Ovary (tissue), 9 donors: ENCODE measurements around the gene AGPS. TPM values are rescaled to one million over a fixed set of nuclear protein-coding genes. Genes with fewer than 3 reads are reported as not detected.

Source experiments
- DNase-seq, 5 donors: peaks; one replicate each; pipeline ENCODE4 v3.0.0-alpha.2; 2019 to 2020
- H3K27ac ChIP-seq, 2 donors: fragments of 200-600 bp; one replicate each; pipeline versions ENCODE4 v1.5.1 to v1.8.0; 2019 to 2022
- H3K27me3 ChIP-seq: fragments of 200-600 bp; one replicate; pipeline ENCODE4 v1.8.0; 2022
- H3K36me3 ChIP-seq: fragments of 200-600 bp; sonication (generic); one replicate; pipeline ENCODE4 v1.5.1; 2019
- H3K4me1 ChIP-seq: one replicate; pipeline ENCODE4 v1.8.1; 2013; ENCODE audit warnings: mild to moderate bottlenecking, moderate library complexity; ENCODE audit not compliant: insufficient read depth
- H3K4me3 ChIP-seq: fragments of 200-600 bp; sonication (generic); one replicate; pipeline ENCODE4 v1.5.1; 2017
- H3K9me3 ChIP-seq, 2 donors: fragments of 200-600 bp in 1 of 2; sonication (generic) in 1 of 2; one replicate each; pipeline versions ENCODE4 v1.5.1 to v1.8.1; 2013 to 2019; ENCODE audit warnings: mild to moderate bottlenecking in 1 of 2, moderate library complexity in 1 of 2
- CTCF ChIP-seq, 3 donors: fragments of 450-650 bp in 2 of 3; fragments of 200-600 bp in 1 of 3; IDR thresholded peaks; one replicate each; pipeline versions ENCODE4 v1.5.1 to v1.8.0; 2016 to 2022; ENCODE audit warnings: antibody characterized with exemption in 3 of 3, mild to moderate bottlenecking in 1 of 3
- EP300 ChIP-seq: sonication (generic); formaldehyde crosslinking; IDR thresholded peaks from one replicate; pipeline ENCODE4 v1.6.1; 2017; ENCODE audit warnings: antibody characterized with exemption
- POLR2A ChIP-seq: fragments of 450-650 bp; IDR thresholded peaks from one replicate; pipeline ENCODE4 v1.6.1; 2017; ENCODE audit warnings: antibody characterized with exemption, mild to moderate bottlenecking, moderate library complexity
- WGBS, 3 donors: extraction: QIAGEN DNeasy Blood & Tissue Kit in 1 of 3; methylation state at CpG; one replicate each; pipeline versions ENCODE4 v1.1.5 to v1.1.7; 2013 to 2017; 5-methylcytosine and 5-hydroxymethylcytosine counted together
- intact Hi-C, 4 donors: fragments of 100-400 bp; cut with DNase I; formaldehyde crosslinking; loops; one replicate each; pipeline versions ENCODE4 v1.11.0 to v1.15.1; 2022 to 2023
- polyA plus RNA-seq, 2 donors: library from polyadenylated mRNA; stranded (reverse); fragments of 200-250 nt in 1 of 2; fragments of 350-450 nt in 1 of 2; fragmentation: Illumina TruSeq in 1 of 2; extraction: RNeasy Lipid Tissue Mini Kit (QIAGEN cat#74804) in 1 of 2; gene quantifications; one replicate each; pipeline ENCODE4 v1.2.3, GENCODE V29; 2013 to 2014
- total RNA-seq, 7 donors: library from RNA; depleted of rRNA in 2 of 7; stranded (reverse); fragments of >200 nt in 2 of 7; fragmentation: NEBNext Ultra II Directional in 3 of 7; extraction: Animal tissue kit (Norgen Biotek cat#: 25700) in 3 of 7; gene quantifications; one replicate each; pipeline versions ENCODE4 v1.1.0 to v1.2.4, GENCODE V29; 2016 to 2023
- donor health status: DM: no; HTN: no; CAD: no; lungs with moderate emphysema.
- donor health status: DM: no; HTN: no; CAD: no.
- donor health status: Bipolar disorder and iron deficiency.
- donor health status: DM: yes; HTN: yes; CAD: no.
- donor health status: DM: no; HTN: no; CAD: no.
- donor health status: DM: yes; HTN: yes; CAD: no.

Gene AGPS
- total and polyA plus RNA-seq, 9 donors, result 5.4 to 31.5 (median 21.3) TPM

GRCh38 chr2:177383935-177384334 lies 8.6 kb upstream of the AGPS start:
- H3K4me1 ChIP-seq, result no peaks in the 10 kb centered on the region
- no peaks in the 10 kb centered on the region for H3K9me3 ChIP-seq
- no peaks in the 10 kb centered on the region for H3K27me3 ChIP-seq
- WGBS, 3 donors, result 50 to 69% (median 67%) methylated on average over 2 of the region's 2 CpGs
- intact Hi-C loops, result no loop called here
- H3K4me3 ChIP-seq, result no peak overlapping the region
- H3K27ac ChIP-seq, result no peak overlapping the region
- TF ChIP-seq CTCF (IDR thresholded peaks at IDR 0.05) (no peak), EP300 (no peak), POLR2A (no peak)
- no peak for DNase-seq
- no peaks in the 10 kb centered on the region for H3K36me3 ChIP-seq

DNA sequence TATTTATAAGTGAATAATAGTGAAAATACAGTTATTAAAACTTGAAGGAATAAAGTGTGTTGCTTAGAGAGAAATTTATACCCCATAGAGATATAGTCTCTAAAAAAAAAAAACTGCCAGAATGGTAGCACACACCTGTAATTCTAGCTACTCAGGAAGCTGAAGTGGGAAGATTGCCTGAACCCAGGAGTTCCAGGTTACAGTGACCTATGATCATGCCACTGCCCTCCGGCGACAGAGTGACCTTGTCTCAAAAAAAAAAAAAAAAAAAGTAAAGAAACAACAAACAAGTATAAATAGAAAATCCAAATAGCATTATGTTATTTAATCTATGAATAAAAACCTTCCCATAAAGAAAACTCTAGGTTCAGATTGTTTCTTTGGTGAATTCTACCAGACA lies 7.4 kb upstream of the AGPS start:
- no peak overlapping the region for H3K4me3 ChIP-seq
- no peaks in the 10 kb centered on the region for H3K4me1 ChIP-seq
- TF ChIP-seq CTCF (IDR thresholded peaks at IDR 0.05), result no peak
- no peak for TF ChIP-seq POLR2A
- TF ChIP-seq EP300, result no peak
- intact Hi-C loops, result no loop called here
- H3K27ac ChIP-seq, result no peak overlapping the region
- DNase-seq, result no peak
- no peaks in the 10 kb centered on the region for H3K9me3 ChIP-seq
- H3K36me3 ChIP-seq, result no peaks in the 10 kb centered on the region
- 80 to 83% (median 83%) methylated on average over 2 of the region's 2 CpGs for WGBS, 3 donors
- no peaks in the 10 kb centered on the region for H3K27me3 ChIP-seq

- peak overlapping the region; percentile 96 for H3K4me3 ChIP-seq
- peak overlapping the region in 1 of 2 donors; percentile 63 for H3K27ac ChIP-seq
- H3K4me1 ChIP-seq, result peaks cover 2% of the 10 kb centered on the region
- no peaks in the 10 kb centered on the region for H3K36me3 ChIP-seq
- no peak for DNase-seq
- intact Hi-C loops, result no loop called here
- no peaks in the 10 kb centered on the region for H3K27me3 ChIP-seq
- 69 to 74% (median 74%) methylated on average over 4 of the region's 4 CpGs for WGBS, 3 donors
- no peaks in the 10 kb centered on the region for H3K9me3 ChIP-seq
- no peak for TF ChIP-seq POLR2A
- no peak for TF ChIP-seq CTCF (IDR thresholded peaks at IDR 0.05)
- TF ChIP-seq EP300, result no peak
Measured at GRCh38 chr2:177391822-177392372, 676 bp upstream of the AGPS start.

- peaks cover 2% of the 10 kb centered on the region for H3K4me1 ChIP-seq
- TF ChIP-seq EP300 (no peak), CTCF (IDR thresholded peaks at IDR 0.05) (no peak), POLR2A (no peak)
- H3K4me3 ChIP-seq, result peak overlapping the region; percentile 96
- peak overlapping the region in 1 of 2 donors; percentile 33 for H3K27ac ChIP-seq
- no peaks in the 10 kb centered on the region for H3K27me3 ChIP-seq
- WGBS, 3 donors, result 2 to 8% (median 2%) methylated on average over 8 of the region's 8 CpGs
- intact Hi-C loops, result no loop called here
- H3K9me3 ChIP-seq, result no peaks in the 10 kb centered on the region
- DNase-seq, result no peak
- H3K36me3 ChIP-seq, result no peaks in the 10 kb centered on the region
Measured at GRCh38 chr2:177393203-177393755, 706 bp downstream of the AGPS start.
